HL-60 (cell line): ENCODE measurements around the gene MPEG1.
A peak's percentile ranks its signal among the peaks of the same experiment; 100 is the strongest.

Experiments used
- DNase-seq, 2 experiments: peaks; one replicate each; pipeline ENCODE4 v3.0.0-alpha.2; 2010 to 2020; ENCODE audit warnings: low read depth in 1 of 2, low spot score in 1 of 2
- H3K27ac ChIP-seq: fragments of 250-450 bp; sonication (Bioruptor Pico); replicated peaks from 2 replicates; pipeline ENCODE4 v1.5.1; 2020; ENCODE audit warnings: mild to moderate bottlenecking, moderate library complexity
- H3K27me3 ChIP-seq: fragments of 250-450 bp; sonication (Bioruptor Pico); 2 replicates; pipeline ENCODE4 v1.5.1; 2021; ENCODE audit warnings: mild to moderate bottlenecking, moderate library complexity; ENCODE audit not compliant: insufficient read depth, poor library complexity, severe bottlenecking
- H3K4me3 ChIP-seq: replicated peaks from 2 replicates; pipeline ENCODE4 v1.5.1; 2011; ENCODE audit warnings: mild to moderate bottlenecking, control low read depth, low read length; ENCODE audit not compliant: insufficient read depth
- GABPA ChIP-seq: IDR thresholded peaks from 2 replicates; pipeline ENCODE4 v1.6.1; 2012; ENCODE audit warnings: low read depth
- POLR2AphosphoS5 ChIP-seq: IDR thresholded peaks from 2 replicates; pipeline ENCODE4 v1.6.1; 2012; ENCODE audit warnings: low read depth
- REST ChIP-seq: IDR thresholded peaks from 2 replicates; pipeline ENCODE4 v1.6.1; 2012; ENCODE audit warnings: low read depth; ENCODE audit not compliant: insufficient replicate concordance
- SPI1 ChIP-seq: IDR thresholded peaks from 2 replicates; pipeline ENCODE4 v1.6.1; 2012; ENCODE audit warnings: low read depth, mild to moderate bottlenecking, borderline replicate concordance
- long read RNA-seq: library from polyadenylated mRNA; unstranded; transcript quantifications from one replicate; pipeline ENCODE4 v2.0.0, GENCODE V29; 2020
- TF ChIP-seq, protein P1 (sequence below): IDR thresholded peaks from one replicate; pipeline ENCODE4 v1.5.1; 2011; ENCODE audit warnings: low read length, control low read depth, inconsistent platforms; ENCODE audit not compliant: insufficient read depth

Gene MPEG1, protein sequence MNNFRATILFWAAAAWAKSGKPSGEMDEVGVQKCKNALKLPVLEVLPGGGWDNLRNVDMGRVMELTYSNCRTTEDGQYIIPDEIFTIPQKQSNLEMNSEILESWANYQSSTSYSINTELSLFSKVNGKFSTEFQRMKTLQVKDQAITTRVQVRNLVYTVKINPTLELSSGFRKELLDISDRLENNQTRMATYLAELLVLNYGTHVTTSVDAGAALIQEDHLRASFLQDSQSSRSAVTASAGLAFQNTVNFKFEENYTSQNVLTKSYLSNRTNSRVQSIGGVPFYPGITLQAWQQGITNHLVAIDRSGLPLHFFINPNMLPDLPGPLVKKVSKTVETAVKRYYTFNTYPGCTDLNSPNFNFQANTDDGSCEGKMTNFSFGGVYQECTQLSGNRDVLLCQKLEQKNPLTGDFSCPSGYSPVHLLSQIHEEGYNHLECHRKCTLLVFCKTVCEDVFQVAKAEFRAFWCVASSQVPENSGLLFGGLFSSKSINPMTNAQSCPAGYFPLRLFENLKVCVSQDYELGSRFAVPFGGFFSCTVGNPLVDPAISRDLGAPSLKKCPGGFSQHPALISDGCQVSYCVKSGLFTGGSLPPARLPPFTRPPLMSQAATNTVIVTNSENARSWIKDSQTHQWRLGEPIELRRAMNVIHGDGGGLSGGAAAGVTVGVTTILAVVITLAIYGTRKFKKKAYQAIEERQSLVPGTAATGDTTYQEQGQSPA
- long read RNA-seq, result 0 reads

GRCh38 chr11:59212744-59213631 is at the start of gene MPEG1:
TSS of gene MPEG1 (minus strand) at chr11:59212927. CDS start at chr11:59212865, 62 bp downstream.
- DNase-seq, result peak in 1 of 2 experiments; percentile 62

GRCh38 chr11:59262177-59262818 is 49.6 kb upstream of the MPEG1 start:
- DNase-seq, result no peak
- TF ChIP-seq GABPA (no peak), REST (no peak), POLR2AphosphoS5 (no peak), SPI1 (no peak)
- TF ChIP-seq, protein P1, sequence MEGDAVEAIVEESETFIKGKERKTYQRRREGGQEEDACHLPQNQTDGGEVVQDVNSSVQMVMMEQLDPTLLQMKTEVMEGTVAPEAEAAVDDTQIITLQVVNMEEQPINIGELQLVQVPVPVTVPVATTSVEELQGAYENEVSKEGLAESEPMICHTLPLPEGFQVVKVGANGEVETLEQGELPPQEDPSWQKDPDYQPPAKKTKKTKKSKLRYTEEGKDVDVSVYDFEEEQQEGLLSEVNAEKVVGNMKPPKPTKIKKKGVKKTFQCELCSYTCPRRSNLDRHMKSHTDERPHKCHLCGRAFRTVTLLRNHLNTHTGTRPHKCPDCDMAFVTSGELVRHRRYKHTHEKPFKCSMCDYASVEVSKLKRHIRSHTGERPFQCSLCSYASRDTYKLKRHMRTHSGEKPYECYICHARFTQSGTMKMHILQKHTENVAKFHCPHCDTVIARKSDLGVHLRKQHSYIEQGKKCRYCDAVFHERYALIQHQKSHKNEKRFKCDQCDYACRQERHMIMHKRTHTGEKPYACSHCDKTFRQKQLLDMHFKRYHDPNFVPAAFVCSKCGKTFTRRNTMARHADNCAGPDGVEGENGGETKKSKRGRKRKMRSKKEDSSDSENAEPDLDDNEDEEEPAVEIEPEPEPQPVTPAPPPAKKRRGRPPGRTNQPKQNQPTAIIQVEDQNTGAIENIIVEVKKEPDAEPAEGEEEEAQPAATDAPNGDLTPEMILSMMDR, result no peak
- H3K27ac ChIP-seq, result no peak overlapping the region
- no peaks in the 10 kb centered on the region for H3K27me3 ChIP-seq
- H3K4me3 ChIP-seq, result no peak overlapping the region

More at GRCh38 chr11:59212744-59213631, at the start of gene MPEG1:
- TF ChIP-seq, protein P1, result no peak
- TF ChIP-seq SPI1, result peak; percentile 81
- no peak within 1 kb of the TSS for H3K4me3 ChIP-seq
- H3K27me3 ChIP-seq, result no peaks in the 10 kb centered on the region
- peak within 1 kb of the TSS; percentile 57 for H3K27ac ChIP-seq

DNA sequence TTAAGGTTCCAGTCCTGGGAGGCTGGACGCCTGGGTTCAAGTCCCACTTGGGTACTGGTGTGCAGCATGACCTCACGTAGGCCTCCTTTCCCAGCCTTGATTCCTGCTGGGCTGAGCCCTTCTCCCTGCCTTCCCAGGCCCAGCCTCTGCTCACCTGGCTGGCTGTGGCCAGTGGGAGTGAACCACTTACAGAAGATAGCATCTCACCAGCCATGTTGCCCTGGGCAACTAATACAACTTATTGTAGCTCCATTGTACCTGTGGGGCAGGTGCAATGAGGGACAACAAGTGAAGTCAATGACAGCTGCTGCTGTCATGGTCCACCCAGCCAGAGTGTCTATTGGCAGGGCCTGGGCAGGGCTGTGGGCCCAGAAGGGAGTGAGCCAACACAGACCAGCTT is 48.4 kb upstream of the MPEG1 start:
- Histone ChIP-seq H3K4me3 (no peak overlapping the region), H3K27me3 (no peaks in the 10 kb centered on the region), H3K27ac (no peak overlapping the region)
- TF ChIP-seq POLR2AphosphoS5, result no peak
- TF ChIP-seq GABPA, result no peak
- no peak for TF ChIP-seq REST
- TF ChIP-seq, protein P1, result no peak
- no peak for TF ChIP-seq SPI1
- DNase-seq, result no peak
